Smooth muscle cell (in vitro differentiated cells): ENCODE measurements around the gene ZNF579. TPM values are rescaled to one million over a fixed set of nuclear protein-coding genes. Genes with fewer than 3 reads are reported as not detected.

ENCODE experiments used
- DNase-seq: peaks from one replicate; lab custom pipeline; 2025; ENCODE audit not compliant: unreplicated experiment; lab: John Stamatoyannopoulos, UW
- H2AFZ ChIP-seq: fragments of 200-600 bp; sonication (generic); 2 replicates; pipeline ENCODE4 v1.6.0; 2016; ENCODE audit warnings: antibody characterized with exemption, low read depth, mild to moderate bottlenecking
- H3F3A ChIP-seq: fragments of 200-600 bp; sonication (generic); 2 replicates; pipeline ENCODE4 v1.6.0; 2017; ENCODE audit warnings: antibody characterized with exemption, low read depth
- H3K27ac ChIP-seq: fragments of 200-600 bp; sonication (generic); 2 replicates; pipeline ENCODE4 v1.5.1; 2016; ENCODE audit warnings: low read depth, mild to moderate bottlenecking
- H3K27me3 ChIP-seq: fragments of 200-600 bp; sonication (generic); 2 replicates; pipeline ENCODE4 v1.6.1; 2016; ENCODE audit warnings: low read depth, mild to moderate bottlenecking
- H3K36me3 ChIP-seq: fragments of 200-600 bp; sonication (generic); 2 replicates; pipeline ENCODE4 v1.5.1; 2016; ENCODE audit warnings: low read depth
- H3K4me1 ChIP-seq: fragments of 200-600 bp; sonication (generic); 2 replicates; pipeline ENCODE4 v1.5.1; 2016; ENCODE audit warnings: low read depth
- H3K4me2 ChIP-seq: fragments of 200-600 bp; sonication (generic); 2 replicates; pipeline ENCODE4 v1.6.0; 2016; ENCODE audit warnings: mild to moderate bottlenecking
- H3K4me3 ChIP-seq: fragments of 200-600 bp; sonication (generic); 2 replicates; pipeline ENCODE4 v1.5.1; 2016; ENCODE audit warnings: mild to moderate bottlenecking
- H3K79me2 ChIP-seq: fragments of 200-600 bp; sonication (generic); 2 replicates; pipeline ENCODE4 v1.6.0; 2016; ENCODE audit warnings: low read depth, mild to moderate bottlenecking
- H3K9ac ChIP-seq: fragments of 200-600 bp; sonication (generic); 2 replicates; pipeline ENCODE4 v1.6.0; 2016; ENCODE audit warnings: low read depth
- H3K9me3 ChIP-seq: fragments of 200-600 bp; sonication (generic); replicated peaks from 2 replicates; pipeline ENCODE4 v1.5.1; 2016; ENCODE audit warnings: low read depth
- H4K20me1 ChIP-seq: fragments of 200-600 bp; sonication (generic); 2 replicates; pipeline ENCODE4 v1.6.0; 2016; ENCODE audit warnings: low read depth
- CTCF ChIP-seq: fragments of 200-600 bp; sonication (generic); IDR thresholded peaks from 2 replicates; pipeline ENCODE4 v1.5.1; 2017; ENCODE audit warnings: borderline replicate concordance, mild to moderate bottlenecking, antibody characterized with exemption; ENCODE audit not compliant: insufficient read depth, poor library complexity, severe bottlenecking
- WGBS: methylation state at CpG from one replicate; pipeline ENCODE4 v1.1.7; 2016; ENCODE audit warnings: low lambda C conversion rate; 5-methylcytosine and 5-hydroxymethylcytosine counted together
- polyA plus RNA-seq: library from polyadenylated mRNA; unstranded; fragments of >200 nt; fragmentation: Nextera tagmentation; extraction: Ambion mirVana; gene quantifications from 2 replicates; pipeline ENCODE4 v1.2.1, GENCODE V29; 2016
- total RNA-seq: library from RNA; depleted of rRNA; stranded (reverse); fragments of >200 nt; gene quantifications from 2 replicates; pipeline ENCODE4 v1.2.3, GENCODE V29; 2014

The ZNF579 gene
- total and polyA plus RNA-seq, 2 experiments from 2014 or later: 4.2 to 15.1 TPM

- H3K27ac ChIP-seq: no peak overlapping the region
- H3K27me3 ChIP-seq: no peaks in the 10 kb centered on the region
- H3K4me1 ChIP-seq: no peaks in the 10 kb centered on the region
- no peak overlapping the region for H3K4me2 ChIP-seq
- TF ChIP-seq CTCF: no peak
- no peak overlapping the region for H3K9ac ChIP-seq
- no peak overlapping the region for H3K4me3 ChIP-seq
- no peaks in the 10 kb centered on the region for H3F3A ChIP-seq
- no peaks in the 10 kb centered on the region for H4K20me1 ChIP-seq
- 89% methylated on average over 32 of the region's 33 CpGs for WGBS
- DNase-seq: no peak
- no peaks in the 10 kb centered on the region for H3K9me3 ChIP-seq
- H2AFZ ChIP-seq: no peak overlapping the region
- H3K36me3 ChIP-seq: no peaks in the 10 kb centered on the region
- H3K79me2 ChIP-seq: no peaks in the 10 kb centered on the region
These were observed 41.3 kb downstream of the ZNF579 start for GRCh38 chr19:55539090-55539984.

DNA sequence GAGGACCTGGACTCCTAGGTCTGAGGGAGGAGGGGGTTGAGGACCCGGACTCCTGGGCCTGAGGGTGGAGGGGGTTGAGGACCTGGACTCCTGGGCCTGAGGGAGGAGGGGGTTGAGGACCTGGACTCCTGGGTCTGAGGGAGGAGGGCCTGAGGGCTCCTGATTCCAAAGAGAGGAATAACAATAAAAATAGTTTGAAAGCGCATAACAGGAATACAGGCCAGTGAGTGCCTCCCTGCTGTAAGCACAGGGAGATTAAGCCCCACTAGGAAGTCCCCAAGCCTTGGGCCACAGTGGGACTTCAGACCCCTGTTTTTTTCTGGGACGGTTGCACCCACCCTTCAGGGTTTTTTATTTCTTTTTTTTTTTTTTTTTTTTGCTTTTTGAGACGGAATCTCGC, 42.5 kb downstream of the ZNF579 start:
- WGBS: 89% methylated on average over 5 of the region's 5 CpGs
- no peak overlapping the region for H3K4me2 ChIP-seq

GRCh38 chr19:55537741-55538111, 42.9 kb downstream of the ZNF579 start:
- no peak for DNase-seq
- H3F3A ChIP-seq: no peaks in the 10 kb centered on the region
- H3K36me3 ChIP-seq: no peaks in the 10 kb centered on the region
- no peaks in the 10 kb centered on the region for H4K20me1 ChIP-seq
- H3K27ac ChIP-seq: no peak overlapping the region
- no peaks in the 10 kb centered on the region for H3K79me2 ChIP-seq
- H2AFZ ChIP-seq: no peak overlapping the region
- no peak for TF ChIP-seq CTCF
- 73% methylated on average over 5 of the region's 5 CpGs for WGBS
- H3K9ac ChIP-seq: no peak overlapping the region
- no peaks in the 10 kb centered on the region for H3K9me3 ChIP-seq
- H3K4me2 ChIP-seq: no peak overlapping the region
- H3K4me3 ChIP-seq: no peak overlapping the region
- H3K27me3 ChIP-seq: no peaks in the 10 kb centered on the region
- H3K4me1 ChIP-seq: no peaks in the 10 kb centered on the region

More for the DNA sequence above, 42.5 kb downstream of the ZNF579 start:
- Histone ChIP-seq H3K36me3 (no peaks in the 10 kb centered on the region), H3K4me1 (no peaks in the 10 kb centered on the region), H2AFZ (no peak overlapping the region), H3F3A (no peaks in the 10 kb centered on the region), H3K9me3 (no peaks in the 10 kb centered on the region), H3K4me3 (no peak overlapping the region), H3K9ac (no peak overlapping the region), H3K27me3 (no peaks in the 10 kb centered on the region), H4K20me1 (no peaks in the 10 kb centered on the region), H3K79me2 (no peaks in the 10 kb centered on the region), H3K27ac (no peak overlapping the region)
- DNase-seq: no peak
- no peak for TF ChIP-seq CTCF
